Muscle of leg (tissue), 11 donors: ENCODE data around the gene ANKIB1. TPM values are rescaled to one million over a fixed set of nuclear protein-coding genes. Genes with fewer than 3 reads are reported as not detected.
"Not testable (repeated sequence)": the region's sequence is repeated elsewhere in the genome, so short reads cannot be mapped to it uniquely, and the experiment has no call there.

Experiments
- DNase-seq: peaks from one replicate; pipeline ENCODE4 v3.0.0; 2013
- H3K27ac ChIP-seq: one replicate; pipeline ENCODE4 v1.5.1; 2013; ENCODE audit warnings: mild to moderate bottlenecking, low read length, control low read depth
- H3K27me3 ChIP-seq: one replicate; pipeline ENCODE4 v1.6.1; 2013; ENCODE audit warnings: low read length; ENCODE audit not compliant: control insufficient read depth, insufficient read depth
- H3K36me3 ChIP-seq: one replicate; pipeline ENCODE4 v1.6.1; 2013; ENCODE audit warnings: low read length; ENCODE audit not compliant: control insufficient read depth, insufficient read depth
- H3K4me1 ChIP-seq: one replicate; pipeline ENCODE4 v1.6.1; 2013; ENCODE audit warnings: low read length; ENCODE audit not compliant: control insufficient read depth, insufficient read depth
- H3K4me3 ChIP-seq: one replicate; pipeline ENCODE4 v1.5.1; 2013; ENCODE audit warnings: low read length, control low read depth
- H3K9me3 ChIP-seq: replicated peaks from 2 replicates; pipeline ENCODE4 v1.6.1; 2013; ENCODE audit warnings: low read depth, low read length; ENCODE audit not compliant: control insufficient read depth
- WGBS: methylation state at CpG from one replicate; pipeline ENCODE4 v1.1.5; 2013; ENCODE audit warnings: missing lambda C conversion rate; ENCODE audit not compliant: insufficient coverage; 5-methylcytosine and 5-hydroxymethylcytosine counted together
- polyA plus RNA-seq, 8 donors: library from polyadenylated mRNA; unstranded; fragments of 120-200 nt; gene quantifications; one replicate each; pipeline versions ENCODE4 v1.2.1 to v1.2.3, GENCODE V29; 2013; ENCODE audit warnings: inconsistent platforms in 1 of 8, low replicate concordance in 1 of 8; ENCODE audit not compliant: insufficient read length in 8 of 8, insufficient read depth in 1 of 8
- total RNA-seq: library from RNA; stranded (reverse); fragments of 120-200 nt; gene quantifications from one replicate; pipeline ENCODE4 v1.2.4, GENCODE V29; 2013

Gene ANKIB1
- total and polyA plus RNA-seq, 9 donors = 15.0 to 31.5 (median 23.8) TPM

- DNase-seq = no peak
- Histone ChIP-seq H3K9me3 (no peaks in the 10 kb centered on the region), H3K27me3 (no peaks in the 10 kb centered on the region), H3K4me1 (no peaks in the 10 kb centered on the region), H3K4me3 (no peak overlapping the region), H3K36me3 (no peaks in the 10 kb centered on the region), H3K27ac (no peak overlapping the region)
- 62% methylated on average over 4 of the region's 7 CpGs for WGBS
These were observed 191.1 kb downstream of the ANKIB1 start for GRCh38 chr7:92436612-92437445.

- H3K4me1 ChIP-seq = no peaks in the 10 kb centered on the region
- no peaks in the 10 kb centered on the region for H3K27me3 ChIP-seq
- H3K36me3 ChIP-seq = no peaks in the 10 kb centered on the region
- 45% methylated on average over 4 of the region's 6 CpGs for WGBS
- no peak overlapping the region for H3K27ac ChIP-seq
- H3K9me3 ChIP-seq = no peaks in the 10 kb centered on the region
- H3K4me3 ChIP-seq = no peak overlapping the region
- no peak for DNase-seq
These were observed 192.2 kb downstream of the ANKIB1 start for GRCh38 chr7:92437956-92438491.

DNA sequence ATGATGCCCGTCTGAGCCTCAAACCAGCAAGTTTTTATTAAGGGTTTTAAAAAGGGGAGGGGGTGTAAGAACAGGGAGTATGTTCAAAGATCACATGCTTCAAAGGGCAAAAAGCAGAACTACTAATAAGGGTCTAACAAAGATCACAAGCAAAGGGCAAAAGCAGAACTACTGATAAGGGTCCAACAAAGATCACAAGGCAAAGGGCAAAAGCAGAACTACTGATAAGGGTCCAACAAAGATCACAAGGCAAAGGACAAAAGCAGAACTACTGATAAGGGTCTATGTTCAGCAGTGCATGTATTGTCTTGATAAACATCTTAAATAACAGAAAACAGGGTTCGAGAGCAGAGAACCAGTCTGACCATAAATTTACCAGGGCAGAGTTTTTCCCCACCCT, 196.9 kb downstream of the ANKIB1 start:
- not testable (repeated sequence) for DNase-seq, H3K27ac ChIP-seq, H3K9me3 ChIP-seq, H3K4me1 ChIP-seq, H3K27me3 ChIP-seq, H3K36me3 ChIP-seq, H3K4me3 ChIP-seq
- no CpG with 5 or more reads among the region's 2 CpGs for WGBS

GRCh38 chr7:92446869-92447344, 201.1 kb downstream of the ANKIB1 start:
- WGBS = 39% methylated on average over 13 of the region's 21 CpGs
- no peaks in the 10 kb centered on the region for H3K9me3 ChIP-seq
- H3K27me3 ChIP-seq = no peaks in the 10 kb centered on the region
- peaks cover 17% of the 10 kb centered on the region for H3K36me3 ChIP-seq
- H3K4me1 ChIP-seq = peaks cover 6% of the 10 kb centered on the region
- no peak overlapping the region for H3K27ac ChIP-seq
- no peak for DNase-seq
- peak overlapping the region; percentile 81 for H3K4me3 ChIP-seq

- peaks cover 23% of the 10 kb centered on the region for H3K36me3 ChIP-seq
- WGBS = 0% methylated on average over 71 of the region's 87 CpGs
- peak within 1 kb of the TSS; percentile 81 for H3K4me3 ChIP-seq
- no peaks in the 10 kb centered on the region for H3K27me3 ChIP-seq
- H3K4me1 ChIP-seq = peaks cover 6% of the 10 kb centered on the region
- peak within 1 kb of the TSS; percentile 92 for H3K27ac ChIP-seq
- peak; percentile 96 for DNase-seq
- H3K9me3 ChIP-seq = no peaks in the 10 kb centered on the region
These were observed 201.8 kb downstream of the ANKIB1 start, which contains the start of gene GATAD1 for GRCh38 chr7:92447345-92448204. GATAD1 (plus strand) TSS chr7:92447482; CDS start chr7:92447730, 248 bp downstream.

DNA sequence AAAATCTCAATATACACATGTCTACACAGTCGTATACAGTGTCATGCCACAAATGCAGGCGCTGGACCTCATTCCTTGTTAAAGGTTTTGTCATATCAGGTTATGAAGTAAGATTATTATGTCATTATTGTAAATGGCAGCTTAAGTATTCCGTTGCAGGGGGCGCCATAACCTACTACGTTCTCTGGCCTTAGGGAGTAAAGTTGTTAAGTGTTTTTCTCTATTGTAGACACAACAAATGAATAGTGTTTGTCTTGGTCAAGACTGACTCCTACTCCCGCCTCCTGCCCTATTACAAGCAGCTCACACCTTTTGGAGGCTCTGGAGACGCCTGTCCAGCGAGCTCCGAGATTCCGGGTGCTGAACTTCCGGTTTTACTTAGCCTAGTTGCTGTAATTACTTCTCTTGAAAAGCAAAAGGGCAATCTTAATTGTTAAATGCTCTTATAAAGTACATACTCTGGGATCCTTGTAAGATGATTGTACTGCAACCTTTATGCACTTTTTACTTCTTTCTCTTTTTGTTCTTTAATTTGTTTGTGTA, 202.5 kb downstream of the ANKIB1 start:
- Histone ChIP-seq H3K4me3 (peak overlapping the region; percentile 81), H3K4me1 (peaks cover 6% of the 10 kb centered on the region), H3K9me3 (no peaks in the 10 kb centered on the region), H3K27ac (peak overlapping the region; percentile 88), H3K27me3 (no peaks in the 10 kb centered on the region), H3K36me3 (peaks cover 28% of the 10 kb centered on the region)
- 0% methylated on average over 1 of the region's 11 CpGs for WGBS
- peak; percentile 74 for DNase-seq

Other genes with a start within 250 kb of the ANKIB1 start
- gene CYP51A1, start 111.5 kb upstream of the ANKIB1 start, total RNA-seq = 44.1 TPM
- 10 to 100 TPM; 22.7 to 37.7 (median 30.0) TPM for gene CYP51A1, start 111.5 kb upstream of the ANKIB1 start, polyA plus RNA-seq
- gene LRRD1, start 66.8 kb upstream of the ANKIB1 start, total RNA-seq = 0.31 TPM
- gene LRRD1, start 66.8 kb upstream of the ANKIB1 start, polyA plus RNA-seq = under 1 TPM; 0.11 to 0.64 (median 0.28) TPM
- gene KRIT1, start 60 bp upstream of the ANKIB1 start, total RNA-seq = 38.2 TPM
- gene KRIT1, start 60 bp upstream of the ANKIB1 start, polyA plus RNA-seq = 10 to 100 TPM; 21.5 to 34.4 (median 26.4) TPM
- gene GATAD1, start 201.5 kb downstream of the ANKIB1 start, total RNA-seq = 22.3 TPM
- gene GATAD1, start 201.5 kb downstream of the ANKIB1 start, polyA plus RNA-seq = 10 to 100 TPM; 16.9 to 29.1 (median 22.5) TPM
- gene ERVW-1, start 232.0 kb downstream of the ANKIB1 start, total RNA-seq = 0.40 TPM
- 1 to 10 TPM in 1 of 8 donors, under 1 TPM in 7; 0.38 to 1.6 (median 0.70) TPM for gene ERVW-1, start 232.0 kb downstream of the ANKIB1 start, polyA plus RNA-seq